ENCODE data around the gene STRAP.

The STRAP gene

DNA sequence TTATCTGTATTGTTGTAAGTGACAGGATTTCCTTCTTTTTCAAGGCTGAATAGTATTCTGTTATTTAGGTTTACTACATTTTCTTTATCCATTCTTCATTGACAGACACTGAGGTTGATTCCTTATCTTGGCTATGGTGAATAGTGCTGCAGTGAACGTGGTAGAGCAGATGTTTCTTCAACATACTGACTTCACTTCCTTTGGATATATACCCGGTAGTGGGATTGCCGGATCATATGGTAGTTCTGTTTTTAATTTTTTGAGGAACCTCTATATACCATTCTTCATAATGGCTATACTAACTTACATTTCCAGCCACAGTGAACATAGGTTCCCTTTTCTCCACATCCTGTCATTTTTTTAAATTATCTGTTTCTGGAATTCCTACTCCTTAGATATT is 50.8 kb downstream of the STRAP start:
- H3K27me3 ChIP-seq (replicated peaks; ENCODE audit: insufficient read depth, low read length) = no peaks in the 10 kb centered on the region
- no peak overlapping the region for H3K9ac ChIP-seq (ENCODE audit: low read length)
- H3K4me1 ChIP-seq (ENCODE audit: low read length) = no peaks in the 10 kb centered on the region
- TF ChIP-seq, protein P1, sequence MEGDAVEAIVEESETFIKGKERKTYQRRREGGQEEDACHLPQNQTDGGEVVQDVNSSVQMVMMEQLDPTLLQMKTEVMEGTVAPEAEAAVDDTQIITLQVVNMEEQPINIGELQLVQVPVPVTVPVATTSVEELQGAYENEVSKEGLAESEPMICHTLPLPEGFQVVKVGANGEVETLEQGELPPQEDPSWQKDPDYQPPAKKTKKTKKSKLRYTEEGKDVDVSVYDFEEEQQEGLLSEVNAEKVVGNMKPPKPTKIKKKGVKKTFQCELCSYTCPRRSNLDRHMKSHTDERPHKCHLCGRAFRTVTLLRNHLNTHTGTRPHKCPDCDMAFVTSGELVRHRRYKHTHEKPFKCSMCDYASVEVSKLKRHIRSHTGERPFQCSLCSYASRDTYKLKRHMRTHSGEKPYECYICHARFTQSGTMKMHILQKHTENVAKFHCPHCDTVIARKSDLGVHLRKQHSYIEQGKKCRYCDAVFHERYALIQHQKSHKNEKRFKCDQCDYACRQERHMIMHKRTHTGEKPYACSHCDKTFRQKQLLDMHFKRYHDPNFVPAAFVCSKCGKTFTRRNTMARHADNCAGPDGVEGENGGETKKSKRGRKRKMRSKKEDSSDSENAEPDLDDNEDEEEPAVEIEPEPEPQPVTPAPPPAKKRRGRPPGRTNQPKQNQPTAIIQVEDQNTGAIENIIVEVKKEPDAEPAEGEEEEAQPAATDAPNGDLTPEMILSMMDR (IDR thresholded peaks at IDR 0.05; ENCODE audit: low read length) = no peak
- no peak for TF ChIP-seq EZH2 (optimal IDR thresholded peaks at IDR 0.05; ENCODE audit: low read depth, low read length)
- no peak for TF ChIP-seq EZH2phosphoT487 (IDR thresholded peaks at IDR 0.05; ENCODE audit: low read length)
- H4K20me1 ChIP-seq (ENCODE audit: insufficient read depth, low read length) = no peaks in the 10 kb centered on the region
- no peaks in the 10 kb centered on the region for H3F3A ChIP-seq (ENCODE audit: insufficient read depth, low read length)
- no peak overlapping the region for H2AFZ ChIP-seq (ENCODE audit: low read length)
- no peaks in the 10 kb centered on the region for H3K79me2 ChIP-seq (ENCODE audit: low read length)
- H3K9me2 ChIP-seq (replicated peaks; ENCODE audit: insufficient read depth, low read length) = no peaks in the 10 kb centered on the region
- no peaks in the 10 kb centered on the region for H3K9me3 ChIP-seq (replicated peaks; ENCODE audit: insufficient read depth, low read length)
- no peak overlapping the region for H3K4me2 ChIP-seq (ENCODE audit: low read depth, low read length)
- H3K27ac ChIP-seq (ENCODE audit: low read length) = no peak overlapping the region
- DNase-seq = no peak
- H3K36me3 ChIP-seq (replicated peaks; ENCODE audit: insufficient read depth, low read length) = no peaks in the 10 kb centered on the region
- H3K4me3 ChIP-seq (ENCODE audit: low read length) = no peak overlapping the region

DNA sequence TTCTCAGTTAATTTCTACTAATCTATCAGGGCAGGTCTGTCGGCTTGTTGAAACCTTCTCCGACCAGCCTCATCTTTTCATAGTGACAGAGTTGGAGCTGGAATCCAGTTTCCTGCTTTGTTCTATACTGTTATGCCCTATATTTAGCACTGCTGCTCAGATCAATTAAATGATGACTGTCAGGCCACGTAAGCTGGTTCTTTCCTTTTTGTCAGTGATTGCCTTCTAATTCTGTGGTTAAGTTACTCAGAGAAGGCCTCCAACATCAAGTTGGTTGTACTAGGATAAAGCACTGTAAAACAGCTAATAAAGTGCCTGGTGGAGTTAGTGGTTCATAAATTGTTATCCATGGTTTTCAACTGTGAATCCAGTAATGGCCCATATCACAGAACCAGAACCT is 51.6 kb downstream of the STRAP start:
- H3K79me2 ChIP-seq (ENCODE audit: low read length) = no peaks in the 10 kb centered on the region
- no peaks in the 10 kb centered on the region for H4K20me1 ChIP-seq (ENCODE audit: insufficient read depth, low read length)
- H3K27me3 ChIP-seq (replicated peaks; ENCODE audit: insufficient read depth, low read length) = no peaks in the 10 kb centered on the region
- TF ChIP-seq, protein P1 (IDR thresholded peaks at IDR 0.05; ENCODE audit: low read length) = no peak
- TF ChIP-seq EZH2phosphoT487 (IDR thresholded peaks at IDR 0.05; ENCODE audit: low read length) = no peak
- no peak for TF ChIP-seq EZH2 (optimal IDR thresholded peaks at IDR 0.05; ENCODE audit: low read depth, low read length)
- H3K9ac ChIP-seq (ENCODE audit: low read length) = no peak overlapping the region
- H2AFZ ChIP-seq (ENCODE audit: low read length) = no peak overlapping the region
- no peaks in the 10 kb centered on the region for H3F3A ChIP-seq (ENCODE audit: insufficient read depth, low read length)
- no peak overlapping the region for H3K27ac ChIP-seq (ENCODE audit: low read length)
- H3K9me3 ChIP-seq (replicated peaks; ENCODE audit: insufficient read depth, low read length) = no peaks in the 10 kb centered on the region
- no peaks in the 10 kb centered on the region for H3K9me2 ChIP-seq (replicated peaks; ENCODE audit: insufficient read depth, low read length)
- no peak overlapping the region for H3K4me3 ChIP-seq (ENCODE audit: low read length)
- no peak overlapping the region for H3K4me2 ChIP-seq (ENCODE audit: low read depth, low read length)
- H3K36me3 ChIP-seq (replicated peaks; ENCODE audit: insufficient read depth, low read length) = no peaks in the 10 kb centered on the region
- no peak for DNase-seq
- H3K4me1 ChIP-seq (ENCODE audit: low read length) = no peaks in the 10 kb centered on the region

DNA sequence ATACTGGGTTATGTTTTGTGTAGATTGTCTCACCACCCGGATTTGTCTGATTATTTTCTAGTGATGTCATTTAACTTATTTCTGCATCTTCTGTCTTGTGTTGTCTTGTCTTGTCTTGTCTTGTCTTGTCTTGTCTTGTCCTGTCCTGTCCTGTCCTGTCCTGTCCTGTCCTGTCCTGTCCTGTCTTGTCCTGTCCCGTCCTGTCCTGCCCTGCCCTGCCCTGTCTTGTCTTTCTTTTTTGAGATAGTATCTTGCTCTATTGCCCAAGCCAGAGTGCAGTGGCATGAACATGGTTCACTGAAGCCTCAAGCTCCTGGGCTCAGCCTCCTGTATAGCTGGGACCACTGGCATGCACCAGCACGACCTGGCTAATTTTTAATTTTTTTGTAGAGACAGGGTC is 54.6 kb downstream of the STRAP start:
- no peaks in the 10 kb centered on the region for H3K27me3 ChIP-seq (replicated peaks; ENCODE audit: insufficient read depth, low read length)
- H3K9ac ChIP-seq (ENCODE audit: low read length) = no peak overlapping the region
- no peaks in the 10 kb centered on the region for H3K9me3 ChIP-seq (replicated peaks; ENCODE audit: insufficient read depth, low read length)
- H3K4me2 ChIP-seq (ENCODE audit: low read depth, low read length) = no peak overlapping the region
- no peak overlapping the region for H3K27ac ChIP-seq (ENCODE audit: low read length)
- no peak for DNase-seq
- H3K9me2 ChIP-seq (replicated peaks; ENCODE audit: insufficient read depth, low read length) = no peaks in the 10 kb centered on the region
- H3K79me2 ChIP-seq (ENCODE audit: low read length) = 0 out of 2 replicates have a peak, but pooled peaks cover 5% of the 10 kb centered on the region
- H3F3A ChIP-seq (ENCODE audit: insufficient read depth, low read length) = no peaks in the 10 kb centered on the region
- TF ChIP-seq, protein P1 (IDR thresholded peaks at IDR 0.05; ENCODE audit: low read length) = no peak
- no peak for TF ChIP-seq EZH2phosphoT487 (IDR thresholded peaks at IDR 0.05; ENCODE audit: low read length)
- TF ChIP-seq EZH2 (optimal IDR thresholded peaks at IDR 0.05; ENCODE audit: low read depth, low read length) = no peak
- H3K4me3 ChIP-seq (ENCODE audit: low read length) = no peak overlapping the region
- H3K4me1 ChIP-seq (ENCODE audit: low read length) = no peaks in the 10 kb centered on the region; the same call in 1 of the 2 replicates
- no peaks in the 10 kb centered on the region for H3K36me3 ChIP-seq (replicated peaks; ENCODE audit: insufficient read depth, low read length)
- no peaks in the 10 kb centered on the region for H4K20me1 ChIP-seq (ENCODE audit: insufficient read depth, low read length)
- H2AFZ ChIP-seq (ENCODE audit: low read length) = no peak overlapping the region
